ENCODE measurements around the gene NUDT8.

The NUDT8 gene

GRCh38 chr11:67629386-67630227, at the start of gene NUDT8:
Gene NUDT8 (minus strand): TSS chr11:67629937. CDS start chr11:67629911, 26 bp downstream.
- peak; percentile 77 for DNase-seq (ENCODE audit: extremely low spot score)
- CTCF ChIA-PET, result interaction anchor here (0.9 to 3.4 kb wide), 15 partner anchors 9 to 162 kb away, joined by 3 to 15 read pairs (median 4); partner anchors contain the start of genes ACY3 and TBX10
- TF ChIP-seq L3MBTL2 (conservative IDR thresholded peaks at IDR 0.05), result peak; percentile 92
- TF ChIP-seq TARDBP (IDR thresholded peaks at IDR 0.05), result peak; percentile 57; the same call in 1 of the 2 replicates
- TF ChIP-seq BHLHE40 (IDR thresholded peaks at IDR 0.05; ENCODE audit: borderline replicate concordance), result no peak
- POLR2A ChIA-PET, result interaction anchor here (0.6 to 1.3 kb wide), 4 partner anchors 8 to 30 kb away, joined by 3 to 5 read pairs (median 3); no protein-coding TSS in a partner anchor

- CTCF ChIA-PET, result no interaction called here
- TF ChIP-seq SP1 (IDR thresholded peaks at IDR 0.05), result no peak
- TF ChIP-seq BHLHE40 (IDR thresholded peaks at IDR 0.05; ENCODE audit: borderline replicate concordance), result no peak
- TF ChIP-seq FOXA1 (IDR thresholded peaks at IDR 0.05), result no peak
- TF ChIP-seq LEF1 (IDR thresholded peaks at IDR 0.05; ENCODE audit: borderline replicate concordance), result no peak
- no peak for TF ChIP-seq TARDBP (IDR thresholded peaks at IDR 0.05)
- TF ChIP-seq CTBP1 (IDR thresholded peaks at IDR 0.05; ENCODE audit: borderline replicate concordance), result no peak
- no peak for TF ChIP-seq SUZ12 (IDR thresholded peaks at IDR 0.05)
- no peak for TF ChIP-seq L3MBTL2 (conservative IDR thresholded peaks at IDR 0.05)
- TF ChIP-seq FOXM1 (IDR thresholded peaks at IDR 0.05; ENCODE audit: borderline replicate concordance), result no peak
- TF ChIP-seq ARNT (IDR thresholded peaks at IDR 0.05), result no peak
- TF ChIP-seq HDGF (IDR thresholded peaks at IDR 0.05; ENCODE audit: borderline replicate concordance), result no peak
- TF ChIP-seq NFRKB (IDR thresholded peaks at IDR 0.05), result no peak
- no peak for TF ChIP-seq PKNOX1 (IDR thresholded peaks at IDR 0.05)
- no peak for TF ChIP-seq FOXK2 (IDR thresholded peaks at IDR 0.05)
- TF ChIP-seq ELF4 (IDR thresholded peaks at IDR 0.05), result no peak
- TF ChIP-seq ZNF384 (IDR thresholded peaks at IDR 0.05), result no peak
- DNase-seq (ENCODE audit: extremely low spot score), result no peak
- POLR2A ChIA-PET, result no interaction called here
These were observed 45.5 kb upstream of the NUDT8 start for GRCh38 chr11:67675058-67675747.

- no peak for TF ChIP-seq PKNOX1 (IDR thresholded peaks at IDR 0.05)
- no peak for TF ChIP-seq TARDBP (IDR thresholded peaks at IDR 0.05)
- TF ChIP-seq ELF4 (IDR thresholded peaks at IDR 0.05), result no peak
- TF ChIP-seq FOXM1 (IDR thresholded peaks at IDR 0.05; ENCODE audit: borderline replicate concordance), result no peak
- no peak for TF ChIP-seq L3MBTL2 (conservative IDR thresholded peaks at IDR 0.05)
- TF ChIP-seq FOXA1 (IDR thresholded peaks at IDR 0.05), result no peak
- no peak for TF ChIP-seq FOXK2 (IDR thresholded peaks at IDR 0.05)
- ChIA-PET CTCF (no interaction called here), POLR2A (no interaction called here)
- no peak for DNase-seq (ENCODE audit: extremely low spot score)
These were observed 44.7 kb upstream of the NUDT8 start, which contains the start of gene ALDH3B2 for GRCh38 chr11:67674442-67674871. Gene ALDH3B2 (minus strand): TSS chr11:67674623. CDS start chr11:67666935, 7,688 bp downstream.

DNA sequence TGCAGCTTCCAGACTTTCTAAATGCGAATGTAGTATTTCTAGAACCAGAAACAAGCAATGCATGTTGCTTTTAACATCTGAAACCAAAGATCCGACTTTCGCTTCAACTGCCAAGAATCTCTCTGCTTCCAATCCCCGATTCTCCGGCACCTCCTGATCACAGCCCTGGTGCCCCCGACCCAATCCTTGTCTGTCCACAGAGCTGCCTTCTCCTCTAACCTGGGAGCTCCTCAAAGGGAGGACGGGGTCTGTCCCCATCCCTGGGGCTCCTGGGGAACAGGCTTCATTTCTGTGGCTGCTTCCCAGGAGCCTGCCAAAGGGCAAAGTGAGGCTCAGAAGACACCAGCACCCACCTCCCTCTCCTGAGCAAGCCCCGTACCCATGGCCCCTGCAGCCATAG, 44.2 kb upstream of the NUDT8 start:
- TF ChIP-seq BHLHE40 (IDR thresholded peaks at IDR 0.05; ENCODE audit: borderline replicate concordance) (no peak), LEF1 (IDR thresholded peaks at IDR 0.05; ENCODE audit: borderline replicate concordance) (no peak), FOXA1 (IDR thresholded peaks at IDR 0.05) (no peak), NFRKB (IDR thresholded peaks at IDR 0.05) (no peak), HDGF (IDR thresholded peaks at IDR 0.05; ENCODE audit: borderline replicate concordance) (no peak), ZNF384 (IDR thresholded peaks at IDR 0.05) (no peak), TARDBP (IDR thresholded peaks at IDR 0.05) (no peak), SUZ12 (IDR thresholded peaks at IDR 0.05) (no peak)
- CTCF ChIA-PET, result no interaction called here
- POLR2A ChIA-PET, result no interaction called here
- DNase-seq (ENCODE audit: extremely low spot score), result no peak

DNA sequence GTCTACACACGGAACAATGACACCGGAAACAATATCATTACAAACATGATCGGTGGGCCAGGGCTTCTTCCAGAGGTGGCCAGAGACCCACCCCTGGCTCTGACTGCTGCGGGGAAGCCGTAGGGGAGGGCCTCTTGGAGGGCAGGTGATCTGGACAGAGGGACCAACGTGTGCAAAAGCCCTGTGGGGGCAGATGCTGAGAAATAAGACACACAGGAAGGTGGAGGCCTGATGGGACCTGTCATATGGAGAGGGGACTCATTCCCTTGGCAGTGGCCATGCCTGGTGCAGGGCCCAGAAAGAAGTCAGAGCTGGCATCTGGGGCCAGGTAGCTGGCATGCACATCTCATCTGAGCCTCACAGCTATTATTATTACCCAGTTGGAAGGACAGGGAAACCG, 43.6 kb upstream of the NUDT8 start:
- ChIA-PET POLR2A (no interaction called here), CTCF (no interaction called here)

DNA sequence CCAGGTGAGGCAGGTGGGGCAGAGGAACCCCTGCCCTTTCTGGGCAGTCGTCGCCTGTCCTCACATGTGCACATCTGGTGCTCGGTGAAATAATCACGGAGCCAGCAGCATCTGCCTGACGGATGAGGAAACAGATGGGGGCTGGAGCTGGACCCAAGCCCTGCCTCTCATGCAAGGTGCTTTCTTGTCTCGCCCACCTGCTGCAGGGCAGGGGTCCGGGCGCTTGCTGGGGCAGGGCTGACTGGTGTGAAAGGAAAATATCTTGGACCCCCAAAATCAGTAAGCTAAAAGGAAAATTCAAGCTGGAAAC, 41.4 kb upstream of the NUDT8 start:
- no peak for TF ChIP-seq LEF1 (IDR thresholded peaks at IDR 0.05; ENCODE audit: borderline replicate concordance)
- TF ChIP-seq L3MBTL2 (conservative IDR thresholded peaks at IDR 0.05), result no peak
- TF ChIP-seq HDGF (IDR thresholded peaks at IDR 0.05; ENCODE audit: borderline replicate concordance), result no peak
- no peak for TF ChIP-seq FOXM1 (IDR thresholded peaks at IDR 0.05; ENCODE audit: borderline replicate concordance)
- TF ChIP-seq ELF4 (IDR thresholded peaks at IDR 0.05), result no peak
- TF ChIP-seq FOXA1 (IDR thresholded peaks at IDR 0.05), result no peak
- TF ChIP-seq ARNT (IDR thresholded peaks at IDR 0.05), result no peak
- TF ChIP-seq CTBP1 (IDR thresholded peaks at IDR 0.05; ENCODE audit: borderline replicate concordance), result no peak
- ChIA-PET CTCF (no interaction called here), POLR2A (no interaction called here)
- no peak for DNase-seq (ENCODE audit: extremely low spot score)

More for the DNA sequence above, 43.6 kb upstream of the NUDT8 start:
- no peak for DNase-seq (ENCODE audit: extremely low spot score)
- no peak for TF ChIP-seq ARNT (IDR thresholded peaks at IDR 0.05)
- TF ChIP-seq FOXA1 (IDR thresholded peaks at IDR 0.05), result no peak
- TF ChIP-seq BHLHE40 (IDR thresholded peaks at IDR 0.05; ENCODE audit: borderline replicate concordance), result no peak
- TF ChIP-seq TARDBP (IDR thresholded peaks at IDR 0.05), result no peak
- no peak for TF ChIP-seq LEF1 (IDR thresholded peaks at IDR 0.05; ENCODE audit: borderline replicate concordance)
- no peak for TF ChIP-seq ELF4 (IDR thresholded peaks at IDR 0.05)
- TF ChIP-seq FOXK2 (IDR thresholded peaks at IDR 0.05), result no peak
